B cell (primary cell): ENCODE data around the gene MREG.

Experiments
- CTCF ChIP-seq: fragments of 200-600 bp; IDR thresholded peaks from one replicate; pipeline ENCODE4 v1.8.0; 2022; ENCODE audit warnings: antibody characterized with exemption, mild to moderate bottlenecking
- EZH2 ChIP-seq: IDR thresholded peaks from 2 replicates; pipeline ENCODE4 v1.6.1; 2012; ENCODE audit warnings: borderline replicate concordance, low read depth, mild to moderate bottlenecking, moderate library complexity, low read length; ENCODE audit not compliant: insufficient read depth, poor library complexity, severe bottlenecking

GRCh38 chr2:215973954-215974699, 39.2 kb downstream of the MREG start:
- no peak for TF ChIP-seq CTCF
- TF ChIP-seq EZH2: no peak
